HG03066 (cell line): ENCODE measurements around the gene CDHR2.

ENCODE experiments used
- ATAC-seq: cut with Tn5 transposase; IDR thresholded peaks from one replicate; pipeline ENCODE4 v1.9.1; 2021; ENCODE audit warnings: low read depth; ENCODE audit not compliant: unreplicated experiment

The CDHR2 gene

DNA sequence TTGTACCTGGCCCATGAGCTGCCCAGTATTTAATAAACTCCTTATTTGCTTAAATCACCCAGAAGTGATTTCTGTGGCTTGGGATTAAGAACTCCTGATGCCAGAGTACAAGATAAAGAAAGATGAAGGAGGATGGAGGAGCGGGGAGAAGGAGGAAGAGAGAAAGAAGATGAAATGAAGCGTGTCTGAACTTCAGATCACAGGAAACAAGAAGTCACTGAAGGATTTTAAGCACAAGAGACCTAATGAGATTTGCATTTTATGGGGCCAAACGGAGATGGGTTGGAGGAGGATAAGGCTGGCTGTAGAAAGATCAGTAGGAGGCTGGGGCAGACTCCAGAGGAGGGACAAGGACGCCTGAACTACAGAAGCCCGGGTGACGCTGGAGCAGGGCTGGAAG is 84.5 kb downstream of the CDHR2 start:
- no peak for ATAC-seq

GRCh38 chr5:176636426-176636825 is 87.3 kb downstream of the CDHR2 start:
- ATAC-seq: no peak

- ATAC-seq: no peak
These were observed 88.4 kb downstream of the CDHR2 start for GRCh38 chr5:176637556-176637955.

DNA sequence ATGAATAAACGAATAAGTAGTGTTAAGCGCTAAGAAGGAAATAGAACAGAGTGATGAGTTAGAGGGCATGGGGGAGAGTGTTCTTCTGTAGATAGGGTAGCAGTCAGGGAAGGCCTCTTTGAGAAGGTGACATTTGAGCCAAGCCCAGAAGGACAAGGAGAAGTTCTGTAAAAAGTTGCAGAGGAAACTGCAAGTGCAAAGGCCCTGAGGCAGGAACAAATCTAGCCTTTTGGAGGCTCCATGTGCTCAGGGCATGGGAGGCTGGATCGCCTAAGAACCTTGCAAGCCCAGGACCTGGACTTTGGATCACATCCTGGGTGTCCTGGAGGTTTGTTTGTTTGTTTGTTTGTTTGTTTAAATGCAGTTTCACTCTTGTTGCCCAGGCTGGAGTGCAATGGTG is 89.3 kb downstream of the CDHR2 start:
- ATAC-seq: no peak

GRCh38 chr5:176639208-176639607 is 90.1 kb downstream of the CDHR2 start:
- no peak for ATAC-seq

DNA sequence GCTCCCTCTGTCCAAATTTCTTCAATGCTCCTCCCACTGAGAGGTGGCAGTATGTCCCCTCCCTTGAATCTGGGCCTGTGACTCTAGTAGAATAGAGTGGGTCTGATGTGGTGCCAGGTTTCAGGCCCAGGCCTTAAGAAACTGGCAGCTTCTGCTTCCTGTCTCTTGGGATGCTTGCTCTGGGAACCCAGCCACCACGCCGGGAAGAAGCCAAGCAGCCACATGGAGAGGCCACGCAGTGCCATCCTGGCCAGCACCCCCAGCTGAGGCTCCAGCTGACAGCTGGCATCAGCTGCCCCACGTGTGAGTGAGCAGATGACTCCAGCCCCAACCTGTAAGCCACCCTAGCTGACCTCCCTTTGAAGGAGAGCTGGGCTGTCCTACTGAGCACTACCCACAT is 90.8 kb downstream of the CDHR2 start:
- no peak for ATAC-seq

GRCh38 chr5:176640616-176641015 is 91.5 kb downstream of the CDHR2 start:
- no peak for ATAC-seq

DNA sequence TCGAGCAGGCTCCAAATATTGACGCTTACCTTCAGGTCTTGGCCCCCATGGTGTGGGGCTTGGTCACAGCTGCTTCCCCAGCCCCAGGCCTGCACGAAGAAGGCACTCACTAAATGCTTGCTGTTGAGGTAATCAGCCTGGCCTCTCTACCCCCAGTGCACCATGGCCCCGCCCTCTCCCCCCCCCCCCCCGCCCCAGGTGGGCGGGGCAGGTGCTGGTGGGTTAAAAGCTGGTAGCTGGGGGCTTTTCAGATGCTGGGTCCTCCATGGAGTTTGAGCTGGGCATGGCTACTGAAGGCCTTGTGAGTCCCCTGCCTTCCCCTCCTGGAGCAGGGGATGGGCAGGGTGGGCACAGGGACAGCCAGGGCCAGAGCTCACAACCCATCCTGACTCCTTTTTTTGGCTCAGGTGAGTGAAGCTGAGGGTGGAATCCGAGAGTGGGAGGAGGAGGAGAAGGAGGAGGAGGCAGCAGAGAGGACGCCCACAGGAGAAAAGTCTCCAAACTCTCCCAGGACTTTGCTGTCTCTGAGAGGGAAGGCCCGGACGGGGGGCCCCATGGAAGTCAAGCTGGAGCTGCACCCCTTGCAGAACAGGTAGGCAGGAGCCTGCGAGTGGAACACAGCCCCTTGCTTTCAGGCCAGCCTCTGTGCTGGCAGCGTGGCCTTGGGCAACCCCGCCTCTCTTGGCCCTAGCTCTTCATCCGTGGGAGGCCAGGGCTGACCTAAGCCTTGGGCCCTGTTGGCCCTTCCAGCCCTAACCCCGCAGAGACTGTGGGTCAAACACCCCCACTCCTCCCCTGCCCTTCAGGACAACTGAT is 93.7 kb downstream of the CDHR2 start:
- no peak for ATAC-seq

GRCh38 chr5:176643491-176644219 is 94.5 kb downstream of the CDHR2 start:
- ATAC-seq: no peak

DNA sequence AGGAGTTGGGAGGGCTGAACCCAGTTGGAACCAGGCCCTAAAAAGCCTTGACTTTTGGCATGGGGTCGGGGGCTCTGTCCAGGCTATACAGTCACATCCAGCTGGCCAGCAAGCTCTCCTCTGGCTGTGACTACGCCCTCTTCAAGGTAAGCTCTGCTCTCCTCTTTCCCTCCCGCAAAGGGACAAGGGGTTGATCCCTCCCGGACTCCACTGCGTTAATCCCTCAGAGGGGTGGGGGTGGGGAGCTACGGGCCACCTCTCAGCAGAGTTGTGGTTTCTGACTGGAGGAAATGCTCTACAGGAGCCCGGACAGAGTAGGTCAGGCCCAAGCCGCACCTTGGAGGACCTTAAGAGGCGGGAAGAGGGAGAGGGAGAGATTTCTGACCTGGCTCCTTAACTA is 95.2 kb downstream of the CDHR2 start:
- ATAC-seq: no peak

DNA sequence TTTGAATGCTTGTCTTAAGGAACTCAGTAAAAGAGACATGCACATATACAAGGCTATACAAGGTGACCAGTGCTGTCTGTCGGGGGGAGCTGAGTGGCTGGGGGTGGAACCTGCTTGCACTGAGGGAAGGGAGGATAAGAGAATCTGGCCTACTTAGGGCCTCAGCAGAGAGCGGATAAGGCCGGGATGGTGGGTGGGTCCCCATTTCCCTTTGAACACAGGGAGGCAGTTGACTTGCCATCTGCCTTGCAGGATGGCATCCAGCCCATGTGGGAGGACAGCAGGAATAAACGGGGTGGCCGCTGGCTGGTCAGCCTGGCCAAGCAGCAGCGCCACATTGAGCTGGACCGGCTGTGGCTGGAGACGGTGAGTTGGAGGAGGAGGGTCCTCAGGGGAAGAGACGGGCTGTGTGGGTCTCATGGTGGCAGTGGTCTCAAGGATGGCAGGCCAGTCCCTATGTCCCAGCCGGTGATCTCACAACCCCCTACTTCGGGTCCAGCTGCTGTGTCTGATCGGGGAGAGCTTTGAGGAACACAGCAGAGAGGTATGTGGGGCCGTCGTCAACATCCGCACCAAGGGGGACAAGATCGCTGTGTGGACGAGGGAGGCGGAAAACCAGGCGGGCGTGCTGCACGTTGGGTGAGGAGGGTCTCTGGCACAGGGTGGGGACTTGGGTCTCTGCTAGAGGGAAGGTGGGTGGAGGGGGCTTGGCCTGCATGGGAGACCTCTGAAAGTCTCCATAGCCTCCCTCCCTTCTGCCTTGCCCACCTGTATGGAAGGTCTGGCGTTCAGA is 95.9 kb downstream of the CDHR2 start:
- no peak for ATAC-seq
